Measurements from ENCODE around the gene CNNM2.
"Not testable (repeated sequence)": the region's sequence is repeated elsewhere in the genome, so short reads cannot be mapped to it uniquely, and the experiment has no call there.

Gene CNNM2

DNA sequence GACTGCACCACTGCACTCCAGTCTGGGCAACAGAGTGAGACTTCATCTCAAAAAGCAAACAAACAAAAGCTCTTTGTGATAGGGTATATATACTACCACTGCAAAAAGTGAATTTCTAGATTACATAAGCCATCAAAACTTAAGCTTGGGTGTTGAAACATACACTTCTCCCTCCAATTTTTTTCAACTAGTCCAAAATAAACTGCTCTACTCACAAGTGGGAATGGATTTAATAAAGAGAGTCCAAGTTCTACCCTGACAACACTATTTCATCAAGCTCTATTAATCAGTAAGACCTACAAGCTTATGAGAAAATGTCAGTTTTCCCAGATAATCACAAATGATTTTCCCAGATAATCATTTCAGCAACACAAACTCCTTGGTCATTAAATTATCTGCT, 192.3 kb downstream of the CNNM2 start:
- DNase-seq (ENCODE audit: low read depth) = no peak

DNA sequence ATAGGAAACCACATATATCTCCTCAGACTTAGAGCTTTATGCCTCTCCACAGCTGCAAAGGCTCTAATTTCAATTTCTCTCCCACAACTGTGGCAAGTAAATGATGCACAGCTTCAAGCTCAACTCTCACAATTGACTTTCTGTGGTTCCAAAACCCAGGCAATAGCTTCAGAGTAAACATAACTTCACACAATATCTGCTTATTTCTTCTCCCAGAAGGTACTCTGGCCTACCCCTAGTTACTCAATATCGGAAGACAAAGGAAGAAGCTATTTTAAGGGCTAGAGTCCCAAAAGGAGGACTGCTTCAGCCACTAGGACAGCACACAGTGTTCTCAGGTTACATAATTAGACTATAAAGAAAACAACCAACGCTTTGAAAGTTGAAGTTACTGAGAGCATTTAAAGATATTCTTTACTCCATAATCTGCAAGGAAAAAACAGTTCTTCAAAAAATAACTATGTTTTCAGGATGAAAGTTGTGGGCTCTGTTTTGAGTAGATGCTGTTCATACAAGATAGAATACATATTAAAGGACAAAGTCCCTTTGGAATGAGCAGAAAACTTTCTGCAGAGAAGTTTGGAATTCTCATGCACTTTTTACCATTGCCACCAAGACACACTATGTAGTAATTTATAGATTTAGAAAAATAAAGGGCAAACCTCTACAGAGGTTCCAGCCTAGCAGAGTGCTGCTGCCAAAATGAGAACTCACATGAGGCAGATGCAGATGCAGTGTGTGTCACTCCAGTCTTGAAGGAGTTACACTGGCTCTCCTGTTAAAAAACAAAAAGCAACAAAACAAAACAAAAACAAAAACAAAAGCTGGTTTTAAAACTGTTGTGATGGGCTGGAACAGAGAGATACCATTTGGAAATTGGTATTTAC, 193.2 kb downstream of the CNNM2 start:
- no peak for DNase-seq (ENCODE audit: low read depth)

- DNase-seq (ENCODE audit: low read depth) = no peak
Observed at GRCh38 chr10:103111918-103112877, 194.1 kb downstream of the CNNM2 start.

GRCh38 chr10:103114876-103115275, 196.8 kb downstream of the CNNM2 start:
- no peak for DNase-seq (ENCODE audit: low read depth)

- DNase-seq (ENCODE audit: low read depth) = no peak
Observed at GRCh38 chr10:103117247-103117646, 199.2 kb downstream of the CNNM2 start.

DNA sequence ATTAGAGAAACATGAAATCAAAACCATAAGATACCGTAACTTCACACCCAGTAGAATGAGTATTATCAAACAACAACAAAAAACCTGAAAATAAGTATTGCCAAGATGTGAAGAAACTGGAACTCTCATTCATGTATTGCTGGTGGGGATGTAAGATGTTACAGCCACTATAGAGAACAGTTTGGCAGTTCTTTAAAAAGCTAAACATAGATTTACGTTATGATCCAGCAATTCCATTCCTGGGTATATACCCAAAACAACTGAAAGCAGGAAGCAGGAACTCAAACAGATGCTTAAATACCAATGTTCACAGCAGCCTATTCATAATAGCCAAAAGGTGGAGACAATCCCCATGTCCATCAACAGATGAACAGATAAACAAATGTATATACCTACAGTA, 202.5 kb downstream of the CNNM2 start:
- no peak for DNase-seq (ENCODE audit: low read depth)

GRCh38 chr10:103120977-103121735, 203.1 kb downstream of the CNNM2 start:
- DNase-seq (ENCODE audit: low read depth) = no peak

DNA sequence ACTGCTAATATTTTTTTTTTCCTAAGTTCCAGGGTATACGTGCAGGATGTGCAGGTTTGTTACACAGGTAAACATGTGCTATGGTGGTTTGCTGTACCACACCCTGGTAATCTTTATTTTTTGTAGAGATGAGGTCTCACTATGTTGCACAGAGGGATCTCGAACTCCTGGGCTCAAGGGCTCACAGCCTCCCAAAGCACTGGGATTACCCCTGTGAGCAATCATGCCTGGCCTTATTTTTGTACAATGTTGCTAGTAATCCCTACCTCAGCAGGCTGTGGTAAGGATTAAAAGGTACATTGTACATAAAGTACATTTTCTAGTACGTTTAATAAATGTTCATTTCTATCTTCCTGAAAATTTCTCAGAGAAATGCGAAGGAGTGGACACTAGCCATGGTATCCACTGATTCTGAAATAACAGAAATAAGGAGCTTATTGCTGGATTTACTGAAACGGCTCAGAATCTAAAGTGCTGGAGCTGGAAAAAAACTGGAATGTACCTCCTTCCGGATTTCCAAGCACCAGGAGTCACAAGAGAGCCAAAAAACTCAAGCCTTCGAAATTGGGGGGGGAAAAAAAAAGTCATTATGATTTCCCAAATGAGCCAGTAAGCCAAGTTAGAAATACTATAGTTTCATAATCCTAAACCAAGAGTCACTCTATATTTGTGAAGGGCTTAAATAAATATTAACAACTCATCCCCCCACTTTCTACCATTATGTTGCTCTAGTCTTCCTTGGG, 205.4 kb downstream of the CNNM2 start:
- no peak for DNase-seq (ENCODE audit: low read depth)

GRCh38 chr10:103124420-103125096, 206.5 kb downstream of the CNNM2 start:
- no peak for DNase-seq (ENCODE audit: low read depth)

GRCh38 chr10:103125323-103126267, 207.5 kb downstream of the CNNM2 start:
- DNase-seq (ENCODE audit: low read depth) = no peak

GRCh38 chr10:103127241-103127640, 209.1 kb downstream of the CNNM2 start:
- no peak for DNase-seq (ENCODE audit: low read depth)

- not testable (repeated sequence) for DNase-seq (ENCODE audit: low read depth)
Observed at GRCh38 chr10:103130180-103130579, 212.1 kb downstream of the CNNM2 start.

- DNase-seq (ENCODE audit: low read depth) = no peak
Observed at GRCh38 chr10:103130910-103131309, 212.8 kb downstream of the CNNM2 start.

- DNase-seq (ENCODE audit: low read depth) = not testable (repeated sequence)
Observed at GRCh38 chr10:103135168-103135567, 217.1 kb downstream of the CNNM2 start.

- no peak for DNase-seq (ENCODE audit: low read depth)
Observed at GRCh38 chr10:103139803-103140202, 221.7 kb downstream of the CNNM2 start.

Measured in T-helper 22 cell (primary cell).